ENCODE data around the gene PACSIN1.

PACSIN1 gene

GRCh38 chr6:34526992-34527728 lies 61.3 kb downstream of the PACSIN1 start (continued):
- TF ChIP-seq TSHZ1 (tag by site-specific recombination; IDR thresholded peaks at IDR 0.05; ENCODE audit: borderline replicate concordance) = no peak
- peak; percentile 42; the same call in 1 of the 2 replicates for TF ChIP-seq ZNF561 (tag by site-specific recombination; IDR thresholded peaks at IDR 0.05; ENCODE audit: borderline replicate concordance)
- TF ChIP-seq ZNF645 (tag by site-specific recombination; IDR thresholded peaks at IDR 0.05) = no peak
- TF ChIP-seq ZNF10 (tag by site-specific recombination; IDR thresholded peaks at IDR 0.05) = no peak
- no peak for TF ChIP-seq ZNF791 (tag by site-specific recombination; IDR thresholded peaks at IDR 0.05)
- TF ChIP-seq ZNF521 (tag by site-specific recombination; IDR thresholded peaks at IDR 0.05) = no peak
- TF ChIP-seq ZNF626 (tag by site-specific recombination; IDR thresholded peaks at IDR 0.05) = no peak
- TF ChIP-seq ZNF169 (tag by site-specific recombination; IDR thresholded peaks at IDR 0.05) = no peak
- no peak for TF ChIP-seq ZNF596 (tag by site-specific recombination; IDR thresholded peaks at IDR 0.05)
- TF ChIP-seq ZNF529 (tag by site-specific recombination; IDR thresholded peaks at IDR 0.05; ENCODE audit: insufficient replicate concordance) = no peak
- no peak for TF ChIP-seq ZNF555 (tag by site-specific recombination; conservative IDR thresholded peaks at IDR 0.05)
- no peak for TF ChIP-seq ZNF37A (tag by site-specific recombination; IDR thresholded peaks at IDR 0.05)
- TF ChIP-seq ZNF350 (tag by site-specific recombination; IDR thresholded peaks at IDR 0.05) = no peak
- no peak for TF ChIP-seq SALL2 (tag by site-specific recombination; IDR thresholded peaks at IDR 0.05; ENCODE audit: borderline replicate concordance)
- TF ChIP-seq PATZ1 (tag by site-specific recombination; IDR thresholded peaks at IDR 0.05) = peak; percentile 60
- no peak for TF ChIP-seq ZNF560 (tag by site-specific recombination; IDR thresholded peaks at IDR 0.05; ENCODE audit: borderline replicate concordance)
- TF ChIP-seq HOXD13 (CRISPR knock-in tag; IDR thresholded peaks at IDR 0.05; ENCODE audit: borderline replicate concordance) = no peak
- no peak for TF ChIP-seq HIC1 (tag by site-specific recombination; IDR thresholded peaks at IDR 0.05)
- TF ChIP-seq ZNF140 (tag by site-specific recombination; IDR thresholded peaks at IDR 0.05) = no peak
- TF ChIP-seq PRDM4 (tag by site-specific recombination; IDR thresholded peaks at IDR 0.05) = no peak
- TF ChIP-seq ZNF530 (tag by site-specific recombination; IDR thresholded peaks at IDR 0.05; ENCODE audit: low read depth) = no peak
- no peak for TF ChIP-seq ZSCAN30 (tag by site-specific recombination; IDR thresholded peaks at IDR 0.05)
- TF ChIP-seq KLF9 (tag by site-specific recombination; IDR thresholded peaks at IDR 0.05; ENCODE audit: low read depth) = peak; percentile 84
- no peak for TF ChIP-seq ZNF362 (tag by site-specific recombination; IDR thresholded peaks at IDR 0.05)
- TF ChIP-seq ZNF366 (tag by site-specific recombination; conservative IDR thresholded peaks at IDR 0.05) = no peak
- TF ChIP-seq ZNF629 (tag by site-specific recombination; IDR thresholded peaks at IDR 0.05) = peak; percentile 54; the same call in 1 of the 2 replicates
- no peak for TF ChIP-seq TCF7L2 (IDR thresholded peaks at IDR 0.05; ENCODE audit: borderline replicate concordance, low read depth, low read length)

All from HEK293 (cell line).